ENCODE data around the gene U2AF2. TPM values are rescaled to one million over a fixed set of nuclear protein-coding genes. Genes with fewer than 3 reads are reported as not detected.

Gene U2AF2
- total RNA-seq, 1 experiment from 2014 or later: 545 TPM

DNA sequence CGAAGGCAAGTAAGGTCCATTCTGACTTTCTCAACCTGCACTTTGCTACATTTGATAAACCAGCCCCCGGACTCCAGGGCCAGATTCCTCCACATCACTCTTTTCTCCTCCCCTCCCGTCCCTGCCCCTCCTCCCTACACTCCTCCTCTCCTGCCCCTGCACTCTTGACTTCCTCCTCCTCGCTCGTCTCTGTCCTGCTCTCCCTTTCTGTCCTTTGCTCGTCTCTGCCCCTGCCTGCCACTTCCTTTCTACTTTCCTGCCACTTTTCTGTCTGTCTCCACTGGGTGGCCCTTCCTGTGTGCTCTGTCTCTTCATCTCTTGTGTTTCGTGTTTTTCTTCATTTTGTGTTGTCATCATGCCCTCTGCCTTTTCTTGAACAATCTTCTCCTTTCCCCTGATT, 7.0 kb downstream of the U2AF2 start:
- DNase-seq (ENCODE audit: low read depth, low spot score) (no peak), ATAC-seq (no peak)
- intact Hi-C loops (cut with micrococcal nuclease; ENCODE audit: unreplicated experiment) (no loop called here), in situ Hi-C loops (cut with HindIII; ENCODE audit: low pct_unique_long_range_greater_than_20kb, low sequenced_read_pairs) (no loop called here)
- no peaks in the 10 kb centered on the region for H3K27me3 ChIP-seq (ENCODE audit: control insufficient read depth, insufficient read depth, low read length)
- H3K27ac ChIP-seq (ENCODE audit: low read length): peak overlapping the region; percentile 44
- peaks cover 42% of the 10 kb centered on the region for H3K36me3 ChIP-seq (ENCODE audit: control insufficient read depth, insufficient read depth, low read length)
- POLR2A ChIA-PET: no interaction called here
- CTCF ChIA-PET: no interaction called here
- peaks cover 42% of the 10 kb centered on the region for H3K4me1 ChIP-seq (ENCODE audit: control insufficient read depth, insufficient read depth, low read length)
- no peak overlapping the region for H3K4me3 ChIP-seq (ENCODE audit: low read depth in 2 of 2, low read length in 2 of 2)
- no peaks in the 10 kb centered on the region for H3K9me3 ChIP-seq (ENCODE audit: control insufficient read depth, insufficient read depth, low read depth, low read length)
- TF ChIP-seq, protein P1, sequence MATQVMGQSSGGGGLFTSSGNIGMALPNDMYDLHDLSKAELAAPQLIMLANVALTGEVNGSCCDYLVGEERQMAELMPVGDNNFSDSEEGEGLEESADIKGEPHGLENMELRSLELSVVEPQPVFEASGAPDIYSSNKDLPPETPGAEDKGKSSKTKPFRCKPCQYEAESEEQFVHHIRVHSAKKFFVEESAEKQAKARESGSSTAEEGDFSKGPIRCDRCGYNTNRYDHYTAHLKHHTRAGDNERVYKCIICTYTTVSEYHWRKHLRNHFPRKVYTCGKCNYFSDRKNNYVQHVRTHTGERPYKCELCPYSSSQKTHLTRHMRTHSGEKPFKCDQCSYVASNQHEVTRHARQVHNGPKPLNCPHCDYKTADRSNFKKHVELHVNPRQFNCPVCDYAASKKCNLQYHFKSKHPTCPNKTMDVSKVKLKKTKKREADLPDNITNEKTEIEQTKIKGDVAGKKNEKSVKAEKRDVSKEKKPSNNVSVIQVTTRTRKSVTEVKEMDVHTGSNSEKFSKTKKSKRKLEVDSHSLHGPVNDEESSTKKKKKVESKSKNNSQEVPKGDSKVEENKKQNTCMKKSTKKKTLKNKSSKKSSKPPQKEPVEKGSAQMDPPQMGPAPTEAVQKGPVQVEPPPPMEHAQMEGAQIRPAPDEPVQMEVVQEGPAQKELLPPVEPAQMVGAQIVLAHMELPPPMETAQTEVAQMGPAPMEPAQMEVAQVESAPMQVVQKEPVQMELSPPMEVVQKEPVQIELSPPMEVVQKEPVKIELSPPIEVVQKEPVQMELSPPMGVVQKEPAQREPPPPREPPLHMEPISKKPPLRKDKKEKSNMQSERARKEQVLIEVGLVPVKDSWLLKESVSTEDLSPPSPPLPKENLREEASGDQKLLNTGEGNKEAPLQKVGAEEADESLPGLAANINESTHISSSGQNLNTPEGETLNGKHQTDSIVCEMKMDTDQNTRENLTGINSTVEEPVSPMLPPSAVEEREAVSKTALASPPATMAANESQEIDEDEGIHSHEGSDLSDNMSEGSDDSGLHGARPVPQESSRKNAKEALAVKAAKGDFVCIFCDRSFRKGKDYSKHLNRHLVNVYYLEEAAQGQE (IDR thresholded peaks at IDR 0.05; ENCODE audit: insufficient read depth in 1 of 2, low read depth in 2 of 2, low read length in 1 of 2): no peak
- no peak for TF ChIP-seq POLR2AphosphoS5 (IDR thresholded peaks at IDR 0.05; ENCODE audit: low read depth, low read length)
- TF ChIP-seq, protein P2, sequence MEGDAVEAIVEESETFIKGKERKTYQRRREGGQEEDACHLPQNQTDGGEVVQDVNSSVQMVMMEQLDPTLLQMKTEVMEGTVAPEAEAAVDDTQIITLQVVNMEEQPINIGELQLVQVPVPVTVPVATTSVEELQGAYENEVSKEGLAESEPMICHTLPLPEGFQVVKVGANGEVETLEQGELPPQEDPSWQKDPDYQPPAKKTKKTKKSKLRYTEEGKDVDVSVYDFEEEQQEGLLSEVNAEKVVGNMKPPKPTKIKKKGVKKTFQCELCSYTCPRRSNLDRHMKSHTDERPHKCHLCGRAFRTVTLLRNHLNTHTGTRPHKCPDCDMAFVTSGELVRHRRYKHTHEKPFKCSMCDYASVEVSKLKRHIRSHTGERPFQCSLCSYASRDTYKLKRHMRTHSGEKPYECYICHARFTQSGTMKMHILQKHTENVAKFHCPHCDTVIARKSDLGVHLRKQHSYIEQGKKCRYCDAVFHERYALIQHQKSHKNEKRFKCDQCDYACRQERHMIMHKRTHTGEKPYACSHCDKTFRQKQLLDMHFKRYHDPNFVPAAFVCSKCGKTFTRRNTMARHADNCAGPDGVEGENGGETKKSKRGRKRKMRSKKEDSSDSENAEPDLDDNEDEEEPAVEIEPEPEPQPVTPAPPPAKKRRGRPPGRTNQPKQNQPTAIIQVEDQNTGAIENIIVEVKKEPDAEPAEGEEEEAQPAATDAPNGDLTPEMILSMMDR (IDR thresholded peaks at IDR 0.05): no peak
- no peak for TF ChIP-seq SIN3A (IDR thresholded peaks at IDR 0.05; ENCODE audit: borderline replicate concordance, insufficient read depth, low read depth, low read length)
- TF ChIP-seq TCF7L2 (IDR thresholded peaks at IDR 0.05; ENCODE audit: low read depth, low read length): no peak
- BruUV-seq (replicated peaks): no TSS peak

DNA sequence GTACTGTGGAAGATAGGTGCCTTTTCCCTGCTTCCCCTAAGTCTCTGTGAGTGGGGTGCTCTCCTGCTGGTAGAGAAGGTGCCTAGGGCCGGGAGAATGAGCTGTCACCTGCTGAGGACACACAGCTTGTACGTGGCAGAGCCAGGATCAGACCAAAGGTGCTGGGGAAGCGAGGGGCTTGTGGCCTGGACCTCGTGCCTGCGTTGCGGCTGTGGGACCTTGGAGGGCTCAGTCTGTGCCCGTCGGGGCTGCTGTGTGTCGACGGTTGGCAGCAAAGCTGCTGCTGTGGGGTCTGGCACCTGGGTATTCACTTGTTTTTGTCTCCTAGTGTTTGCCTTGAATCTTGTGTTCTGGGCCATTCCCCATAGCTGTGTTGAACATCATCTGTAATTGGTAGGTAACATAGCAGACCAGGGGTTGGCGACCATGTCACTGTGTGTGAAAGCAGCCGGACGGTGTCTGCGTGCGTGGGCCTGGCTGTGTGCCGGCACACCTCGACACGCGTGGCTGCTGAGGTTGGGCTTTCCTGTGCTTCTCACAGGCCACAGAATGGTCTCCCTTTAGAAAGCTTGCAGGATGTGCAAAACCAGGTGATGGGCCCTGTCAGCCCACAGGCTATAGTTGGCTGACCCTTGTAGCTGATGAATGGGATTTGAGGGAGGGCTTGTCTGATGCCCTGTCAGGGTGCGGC, 9.2 kb downstream of the U2AF2 start:
- ATAC-seq: no peak
- Histone ChIP-seq H3K27me3 (ENCODE audit: control insufficient read depth, insufficient read depth, low read length) (no peaks in the 10 kb centered on the region), H3K36me3 (ENCODE audit: control insufficient read depth, insufficient read depth, low read length) (peaks cover 46% of the 10 kb centered on the region), H3K4me1 (ENCODE audit: control insufficient read depth, insufficient read depth, low read length) (peaks cover 46% of the 10 kb centered on the region), H3K9me3 (ENCODE audit: control insufficient read depth, insufficient read depth, low read depth, low read length) (no peaks in the 10 kb centered on the region), H3K4me3 (ENCODE audit: low read depth in 2 of 2, low read length in 2 of 2) (no peak overlapping the region), H3K27ac (ENCODE audit: low read length) (peak overlapping the region; percentile 66; the same call in 1 of the 2 replicates)
- ChIA-PET CTCF (no interaction called here), POLR2A (no interaction called here)
- BruUV-seq (replicated peaks): no TSS peak
- TF ChIP-seq, protein P2 (IDR thresholded peaks at IDR 0.05): no peak
- TF ChIP-seq SIN3A (IDR thresholded peaks at IDR 0.05; ENCODE audit: borderline replicate concordance, insufficient read depth, low read depth, low read length) (no peak), POLR2AphosphoS5 (IDR thresholded peaks at IDR 0.05; ENCODE audit: low read depth, low read length) (no peak), TCF7L2 (IDR thresholded peaks at IDR 0.05; ENCODE audit: low read depth, low read length) (no peak)
- TF ChIP-seq, protein P1 (IDR thresholded peaks at IDR 0.05; ENCODE audit: insufficient read depth in 1 of 2, low read depth in 2 of 2, low read length in 1 of 2): no peak
- DNase-seq (ENCODE audit: low read depth, low spot score): no peak
- intact Hi-C loops (cut with micrococcal nuclease; ENCODE audit: unreplicated experiment) (no loop called here), in situ Hi-C loops (cut with HindIII; ENCODE audit: low pct_unique_long_range_greater_than_20kb, low sequenced_read_pairs) (no loop called here)
